ENCODE measurements around the gene CSNK2A1.

CSNK2A1 gene

GRCh38 chr20:556984-557383 is 13.4 kb upstream of the CSNK2A1 start:
- no peak for TF ChIP-seq CTCF (IDR thresholded peaks at IDR 0.05; ENCODE audit: low read depth, low read length)
- DNase-seq (ENCODE audit: low read depth in 2 of 2) = no peak
- no peak overlapping the region for H3K4me3 ChIP-seq (replicated peaks in 1 of 2; ENCODE audit: low read depth in 2 of 2, low read length in 2 of 2)

GRCh38 chr20:555976-556385 is 12.4 kb upstream of the CSNK2A1 start:
- TF ChIP-seq CTCF (IDR thresholded peaks at IDR 0.05; ENCODE audit: low read depth, low read length) = no peak
- H3K4me3 ChIP-seq (replicated peaks in 1 of 2; ENCODE audit: low read depth in 2 of 2, low read length in 2 of 2) = no peak overlapping the region
- no peak for DNase-seq (ENCODE audit: low read depth in 2 of 2)

GRCh38 chr20:550611-551010 is 7.0 kb upstream of the CSNK2A1 start:
- no peak overlapping the region for H3K4me3 ChIP-seq (replicated peaks in 1 of 2; ENCODE audit: low read depth in 2 of 2, low read length in 2 of 2)
- DNase-seq (ENCODE audit: low read depth in 2 of 2) = no peak
- TF ChIP-seq CTCF (IDR thresholded peaks at IDR 0.05; ENCODE audit: low read depth, low read length) = no peak

GRCh38 chr20:549722-550496 is 6.3 kb upstream of the CSNK2A1 start:
- H3K4me3 ChIP-seq (replicated peaks in 1 of 2; ENCODE audit: low read depth in 2 of 2, low read length in 2 of 2) = no peak overlapping the region
- no peak for DNase-seq (ENCODE audit: low read depth in 2 of 2)
- TF ChIP-seq CTCF (IDR thresholded peaks at IDR 0.05; ENCODE audit: low read depth, low read length) = no peak

GRCh38 chr20:548906-549305 is 5.3 kb upstream of the CSNK2A1 start:
- no peak for TF ChIP-seq CTCF (IDR thresholded peaks at IDR 0.05; ENCODE audit: low read depth, low read length)
- no peak for DNase-seq (ENCODE audit: low read depth in 2 of 2)
- no peak overlapping the region for H3K4me3 ChIP-seq (replicated peaks in 1 of 2; ENCODE audit: low read depth in 2 of 2, low read length in 2 of 2)

- no peak for TF ChIP-seq CTCF (IDR thresholded peaks at IDR 0.05; ENCODE audit: low read depth, low read length)
- DNase-seq (ENCODE audit: low read depth in 2 of 2) = no peak
- H3K4me3 ChIP-seq (replicated peaks in 1 of 2; ENCODE audit: low read depth in 2 of 2, low read length in 2 of 2) = no peak overlapping the region
Observed at GRCh38 chr20:547394-547793, 3.8 kb upstream of the CSNK2A1 start.

GRCh38 chr20:546353-546752 is 2.8 kb upstream of the CSNK2A1 start:
- TF ChIP-seq CTCF (IDR thresholded peaks at IDR 0.05; ENCODE audit: low read depth, low read length) = no peak

More at GRCh38 chr20:546353-546752, 2.8 kb upstream of the CSNK2A1 start:
- no peak overlapping the region for H3K4me3 ChIP-seq (replicated peaks in 1 of 2; ENCODE audit: low read depth in 2 of 2, low read length in 2 of 2)
- DNase-seq (ENCODE audit: low read depth in 2 of 2) = no peak

All from cardiac fibroblast (primary cell).